ENCODE measurements around the gene TNS3. TPM values are rescaled to one million over a fixed set of nuclear protein-coding genes. Genes with fewer than 3 reads are reported as not detected.

Gene TNS3
- total RNA-seq, 2 experiments from 2014 or later: 0.12 to 0.19 TPM

GRCh38 chr7:47303695-47304453, 278.0 kb downstream of the TNS3 start:
- H3K4me1 Mint-ChIP-seq (ENCODE audit: low read depth): no peaks in the 10 kb centered on the region
- H3K9me3 Mint-ChIP-seq: peaks cover 7% of the 10 kb centered on the region
- intact Hi-C loops (cut with micrococcal nuclease): no loop called here
- H3K27me3 Mint-ChIP-seq (ENCODE audit: low read depth): no peaks in the 10 kb centered on the region
- no peaks in the 10 kb centered on the region for H3K36me3 Mint-ChIP-seq (ENCODE audit: low read depth)
- no peak for DNase-seq
- CTCF ChIA-PET: no interaction called here
- no peak overlapping the region for H3K27ac Mint-ChIP-seq
- no peak overlapping the region for H3K4me3 Mint-ChIP-seq

DNA sequence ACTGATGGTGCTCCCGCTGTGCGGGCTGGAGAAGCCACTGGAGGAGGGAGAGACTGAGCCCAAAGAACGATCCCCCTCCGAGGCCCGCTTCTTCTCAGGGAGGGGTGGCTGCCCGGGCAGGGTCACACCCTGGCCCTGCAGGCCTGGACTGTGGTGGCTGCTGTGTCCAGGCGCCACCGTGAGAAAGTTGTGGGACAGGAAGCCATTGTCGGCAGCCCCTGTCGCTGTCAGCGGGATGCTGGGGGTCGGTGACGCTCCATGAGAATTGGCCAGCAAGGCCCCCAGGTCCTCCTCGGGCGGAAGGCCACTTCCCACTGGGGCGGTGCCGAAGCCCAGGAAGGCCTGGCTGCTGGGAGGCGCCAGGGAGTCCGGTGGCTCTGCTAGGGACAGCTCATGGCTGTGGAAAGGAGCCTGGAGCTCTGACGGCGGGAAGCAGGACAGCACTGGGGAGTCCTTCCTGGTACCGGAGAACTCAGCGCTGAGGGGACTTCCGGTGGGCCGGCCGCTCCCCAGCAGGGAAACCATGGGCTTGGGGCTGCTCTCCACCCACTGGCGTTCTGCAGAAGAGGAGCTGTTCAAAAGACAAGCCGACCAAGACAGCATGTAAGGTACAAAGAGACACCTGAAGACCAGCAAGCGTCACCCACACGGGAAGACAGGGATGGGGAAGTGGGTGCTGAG, 278.8 kb downstream of the TNS3 start:
- intact Hi-C loops (cut with micrococcal nuclease): no loop called here
- no peak for DNase-seq
- H3K36me3 Mint-ChIP-seq (ENCODE audit: low read depth): no peaks in the 10 kb centered on the region
- H3K27me3 Mint-ChIP-seq (ENCODE audit: low read depth): no peaks in the 10 kb centered on the region
- peaks cover 2% of the 10 kb centered on the region for H3K9me3 Mint-ChIP-seq
- no peak overlapping the region for H3K27ac Mint-ChIP-seq
- no peaks in the 10 kb centered on the region for H3K4me1 Mint-ChIP-seq (ENCODE audit: low read depth)
- no peak overlapping the region for H3K4me3 Mint-ChIP-seq
- CTCF ChIA-PET: no interaction called here

DNA sequence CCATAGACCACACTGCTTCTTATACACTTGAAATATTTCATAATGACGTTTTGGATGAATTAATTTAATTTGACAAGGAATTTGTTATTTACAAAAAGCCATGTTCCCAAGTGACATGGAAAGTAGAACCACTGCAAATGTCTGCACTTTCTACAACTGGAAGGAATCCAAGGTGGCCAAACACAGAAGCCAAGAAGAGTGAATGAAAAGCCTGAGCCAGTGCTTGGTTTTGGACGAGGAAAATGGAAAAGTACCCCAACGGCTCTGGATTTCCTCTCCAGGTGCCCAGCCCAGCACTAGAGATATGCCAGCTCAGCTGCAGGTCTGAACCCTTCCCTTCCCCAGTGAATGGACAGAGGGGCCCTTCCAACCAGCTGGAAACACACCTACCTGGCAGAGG, 279.4 kb downstream of the TNS3 start:
- Mint-ChIP-seq H3K27ac (no peak overlapping the region), H3K27me3 (ENCODE audit: low read depth) (no peaks in the 10 kb centered on the region)
- intact Hi-C loops (cut with micrococcal nuclease): no loop called here

DNA sequence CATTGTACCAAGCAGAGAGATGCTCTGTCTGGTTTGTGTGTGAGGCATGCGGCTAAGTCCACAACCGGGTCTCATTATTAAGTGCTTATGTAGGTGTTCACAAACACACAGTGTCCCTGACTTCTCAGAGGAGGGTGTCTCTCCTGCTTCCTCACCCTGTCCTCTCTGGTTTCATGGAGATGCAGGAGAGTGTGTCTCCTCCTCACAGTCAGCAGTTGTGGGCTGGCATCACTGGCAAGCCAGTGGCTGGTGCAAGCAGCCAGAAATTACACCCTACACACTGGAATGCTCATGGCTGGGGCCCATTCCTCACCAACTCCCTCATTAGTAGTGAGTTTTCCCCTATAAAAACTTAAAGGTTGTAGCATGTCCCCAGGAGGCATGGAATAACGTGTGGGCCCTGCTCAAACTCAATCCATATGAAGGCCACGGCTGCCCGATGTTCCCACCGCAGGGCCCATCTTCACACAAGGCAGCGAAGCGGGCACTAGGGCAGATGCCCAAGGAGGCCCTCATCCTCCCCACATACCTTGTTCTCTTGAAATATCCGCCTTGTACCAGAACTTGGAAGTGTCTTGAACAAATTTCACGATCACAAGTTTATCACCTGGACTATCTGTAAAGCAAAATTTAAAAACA, 280.1 kb downstream of the TNS3 start:
- intact Hi-C loops (cut with micrococcal nuclease): no loop called here
- Mint-ChIP-seq H3K4me1 (ENCODE audit: low read depth) (no peaks in the 10 kb centered on the region), H3K27ac (no peak overlapping the region), H3K9me3 (no peaks in the 10 kb centered on the region), H3K4me3 (no peak overlapping the region), H3K36me3 (ENCODE audit: low read depth) (no peaks in the 10 kb centered on the region), H3K27me3 (ENCODE audit: low read depth) (no peaks in the 10 kb centered on the region)
- CTCF ChIA-PET: no interaction called here
- DNase-seq: no peak

More for the DNA sequence above, 279.4 kb downstream of the TNS3 start:
- Mint-ChIP-seq H3K36me3 (ENCODE audit: low read depth) (no peaks in the 10 kb centered on the region), H3K4me1 (ENCODE audit: low read depth) (no peaks in the 10 kb centered on the region), H3K9me3 (no peaks in the 10 kb centered on the region), H3K4me3 (no peak overlapping the region)
- CTCF ChIA-PET: no interaction called here
- no peak for DNase-seq

- H3K36me3 Mint-ChIP-seq (ENCODE audit: low read depth): no peaks in the 10 kb centered on the region
Measured at GRCh38 chr7:47301105-47301477, 280.8 kb downstream of the TNS3 start.

GRCh38 chr7:47300472-47301104, 281.3 kb downstream of the TNS3 start:
- intact Hi-C loops (cut with micrococcal nuclease): no loop called here
- Mint-ChIP-seq H3K4me3 (no peak overlapping the region), H3K36me3 (ENCODE audit: low read depth) (no peaks in the 10 kb centered on the region), H3K9me3 (no peaks in the 10 kb centered on the region), H3K4me1 (ENCODE audit: low read depth) (no peaks in the 10 kb centered on the region), H3K27ac (no peak overlapping the region), H3K27me3 (ENCODE audit: low read depth) (no peaks in the 10 kb centered on the region)
- DNase-seq: no peak
- CTCF ChIA-PET: interaction anchor here (0.7 kb wide), 1 partner anchor 34 kb away, joined by 3 read pairs; no protein-coding TSS in a partner anchor

More at GRCh38 chr7:47301105-47301477, 280.8 kb downstream of the TNS3 start:
- Mint-ChIP-seq H3K27me3 (ENCODE audit: low read depth) (no peaks in the 10 kb centered on the region), H3K9me3 (no peaks in the 10 kb centered on the region), H3K27ac (no peak overlapping the region), H3K4me3 (no peak overlapping the region), H3K4me1 (ENCODE audit: low read depth) (no peaks in the 10 kb centered on the region)
- CTCF ChIA-PET: no interaction called here
- intact Hi-C loops (cut with micrococcal nuclease): no loop called here
- no peak for DNase-seq

DNA sequence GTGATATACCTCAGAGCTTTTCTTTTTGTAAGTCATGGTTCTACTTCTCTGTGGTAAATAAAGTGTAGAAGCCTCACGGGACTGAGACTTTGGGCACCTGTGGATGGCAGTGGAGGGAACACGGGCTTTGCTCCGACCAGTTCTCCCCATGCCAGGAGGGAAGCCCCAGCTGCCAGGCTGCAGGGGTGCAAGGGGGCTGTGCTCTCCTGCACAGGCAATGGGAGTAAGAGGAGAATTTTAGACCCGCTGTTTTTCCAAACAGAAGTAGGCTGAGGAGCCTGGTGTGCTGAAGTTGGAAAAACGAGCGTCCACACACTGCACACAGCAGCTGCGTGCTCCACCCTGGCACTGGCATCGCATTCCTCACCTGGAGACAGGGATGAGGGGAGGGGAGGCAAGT, 282.4 kb downstream of the TNS3 start:
- intact Hi-C loops (cut with micrococcal nuclease): no loop called here
- no peak overlapping the region for H3K27ac Mint-ChIP-seq
- no peaks in the 10 kb centered on the region for H3K36me3 Mint-ChIP-seq (ENCODE audit: low read depth)
- H3K27me3 Mint-ChIP-seq (ENCODE audit: low read depth): no peaks in the 10 kb centered on the region
- H3K9me3 Mint-ChIP-seq: no peaks in the 10 kb centered on the region
- no peaks in the 10 kb centered on the region for H3K4me1 Mint-ChIP-seq (ENCODE audit: low read depth)
- H3K4me3 Mint-ChIP-seq: no peak overlapping the region
- no peak for DNase-seq
- CTCF ChIA-PET: no interaction called here

- H3K4me3 Mint-ChIP-seq: no peak overlapping the region
- H3K36me3 Mint-ChIP-seq (ENCODE audit: low read depth): no peaks in the 10 kb centered on the region
- no peaks in the 10 kb centered on the region for H3K4me1 Mint-ChIP-seq (ENCODE audit: low read depth)
- CTCF ChIA-PET: no interaction called here
- no peak overlapping the region for H3K27ac Mint-ChIP-seq
- intact Hi-C loops (cut with micrococcal nuclease): no loop called here
- no peaks in the 10 kb centered on the region for H3K9me3 Mint-ChIP-seq
- H3K27me3 Mint-ChIP-seq (ENCODE audit: low read depth): no peaks in the 10 kb centered on the region
- no peak for DNase-seq
Measured at GRCh38 chr7:47298636-47299035, 283.3 kb downstream of the TNS3 start.

DNA sequence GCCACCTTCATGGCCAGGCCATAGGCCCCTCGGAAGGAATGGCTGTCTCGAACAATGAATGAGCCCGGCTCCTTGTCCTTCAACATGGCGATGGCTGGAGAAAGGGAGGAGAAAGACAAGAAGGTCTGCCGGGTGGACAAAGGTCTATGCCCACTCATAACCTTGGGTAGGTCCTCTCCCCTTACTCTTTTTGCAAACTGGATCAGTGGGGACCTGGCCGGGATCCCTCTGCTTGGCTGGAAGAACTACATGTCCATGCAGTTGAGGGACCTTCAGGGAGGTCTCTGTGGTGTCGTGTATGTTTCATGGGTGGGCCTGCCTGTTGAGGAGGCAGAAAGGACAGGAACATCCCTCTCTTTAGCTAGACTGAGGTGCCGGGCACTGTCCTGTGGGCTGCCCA, 284.8 kb downstream of the TNS3 start:
- intact Hi-C loops (cut with micrococcal nuclease): no loop called here
- CTCF ChIA-PET: no interaction called here
- no peaks in the 10 kb centered on the region for H3K36me3 Mint-ChIP-seq (ENCODE audit: low read depth)
- no peaks in the 10 kb centered on the region for H3K27me3 Mint-ChIP-seq (ENCODE audit: low read depth)
- H3K4me3 Mint-ChIP-seq: no peak overlapping the region
- H3K27ac Mint-ChIP-seq: no peak overlapping the region
- H3K4me1 Mint-ChIP-seq (ENCODE audit: low read depth): no peaks in the 10 kb centered on the region
- no peaks in the 10 kb centered on the region for H3K9me3 Mint-ChIP-seq
- no peak for DNase-seq

DNA sequence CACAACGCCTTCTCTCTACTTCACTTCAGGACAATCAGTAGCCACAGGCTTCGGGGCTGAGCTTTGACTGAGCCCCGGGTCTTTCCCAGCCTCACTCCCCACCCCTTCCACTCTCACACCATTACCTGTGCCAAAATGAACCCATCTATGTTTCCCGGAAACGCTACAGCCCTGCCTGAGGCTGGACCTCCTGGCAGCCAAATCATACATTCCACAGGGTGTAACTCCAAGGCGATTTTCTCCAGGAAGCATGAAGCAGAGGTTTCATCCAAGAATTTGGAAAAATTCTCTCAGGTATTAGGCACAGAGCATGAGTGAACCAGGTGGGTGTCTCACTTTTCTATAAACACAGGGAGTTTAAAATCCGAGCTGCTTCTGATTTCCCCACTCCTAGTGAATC, 286.3 kb downstream of the TNS3 start:
- no peaks in the 10 kb centered on the region for H3K27me3 Mint-ChIP-seq (ENCODE audit: low read depth)
- H3K27ac Mint-ChIP-seq: no peak overlapping the region
- no peaks in the 10 kb centered on the region for H3K9me3 Mint-ChIP-seq
- intact Hi-C loops (cut with micrococcal nuclease): no loop called here
- DNase-seq: no peak
- CTCF ChIA-PET: interaction anchor here (1.1 kb wide), 1 partner anchor 11 kb away, joined by 4 read pairs; no protein-coding TSS in a partner anchor
- H3K4me3 Mint-ChIP-seq: no peak overlapping the region
- peaks cover 5% of the 10 kb centered on the region for H3K4me1 Mint-ChIP-seq (ENCODE audit: low read depth)
- no peaks in the 10 kb centered on the region for H3K36me3 Mint-ChIP-seq (ENCODE audit: low read depth)

GRCh38 chr7:47294556-47295222, 287.2 kb downstream of the TNS3 start:
- Mint-ChIP-seq H3K9me3 (no peaks in the 10 kb centered on the region), H3K4me1 (ENCODE audit: low read depth) (peaks cover 5% of the 10 kb centered on the region), H3K27ac (no peak overlapping the region), H3K4me3 (no peak overlapping the region), H3K27me3 (ENCODE audit: low read depth) (no peaks in the 10 kb centered on the region), H3K36me3 (ENCODE audit: low read depth) (no peaks in the 10 kb centered on the region)
- intact Hi-C loops (cut with micrococcal nuclease): loop anchor here (5.0 kb wide), 1 partner anchor 68 kb away; no protein-coding TSS in a partner anchor
- CTCF ChIA-PET: interaction anchor here (1.1 kb wide), 1 partner anchor 12 kb away, joined by 4 read pairs; no protein-coding TSS in a partner anchor
- DNase-seq: no peak
